SK-N-SH treated with all-trans-retinoic acid at 6 μM for 48 hours (cell line): ENCODE measurements around the gene TRIM58.

Source experiments
- ARNTL ChIP-seq: fragments of 450-650 bp; formaldehyde crosslinking; IDR thresholded peaks from 2 replicates; pipeline ENCODE4 v1.5.0; 2020; ENCODE audit warnings: low read depth, mild to moderate bottlenecking, moderate library complexity, borderline replicate concordance
- BACH2 ChIP-seq: fragments of 250-450 bp; sonication (Bioruptor Pico); IDR thresholded peaks from 2 replicates; pipeline ENCODE4 v1.9.0; 2021; ENCODE audit warnings: mild to moderate bottlenecking, borderline replicate concordance
- CREB5 ChIP-seq: fragments of 250-450 bp; sonication (Bioruptor Pico); IDR thresholded peaks from 2 replicates; pipeline ENCODE4 v1.5.1; 2020; ENCODE audit warnings: low read depth, mild to moderate bottlenecking, moderate library complexity
- CSRNP3 ChIP-seq: fragments of 250-450 bp; sonication (Bioruptor Pico); IDR thresholded peaks from 2 replicates; pipeline ENCODE4 v1.5.1; 2021; ENCODE audit warnings: mild to moderate bottlenecking, moderate library complexity
- GLIS3 ChIP-seq: fragments of 250-450 bp; sonication (Bioruptor Pico); IDR thresholded peaks from 2 replicates; pipeline ENCODE4 v1.5.0; 2020; ENCODE audit warnings: mild to moderate bottlenecking, moderate library complexity
- PATZ1 ChIP-seq: fragments of 250-450 bp; sonication (Bioruptor Pico); IDR thresholded peaks from 2 replicates; pipeline ENCODE4 v1.8.0; 2020; ENCODE audit warnings: mild to moderate bottlenecking, moderate library complexity, borderline replicate concordance
- POU6F1 ChIP-seq: fragments of 250-450 bp; sonication (Bioruptor Pico); IDR thresholded peaks from 2 replicates; pipeline ENCODE4 v1.8.0; 2021; ENCODE audit warnings: low read depth, mild to moderate bottlenecking, moderate library complexity, borderline replicate concordance
- PPARA ChIP-seq: fragments of 250-450 bp; sonication (Bioruptor Pico); IDR thresholded peaks from 2 replicates; pipeline ENCODE4 v1.5.0; 2020; ENCODE audit warnings: mild to moderate bottlenecking, borderline replicate concordance
- TCF4 ChIP-seq: fragments of 250-450 bp; sonication (Bioruptor Pico); IDR thresholded peaks from 2 replicates; pipeline ENCODE4 v1.8.0; 2021; ENCODE audit warnings: mild to moderate bottlenecking, moderate library complexity, borderline replicate concordance
- TOX ChIP-seq: fragments of 250-450 bp; sonication (Bioruptor Pico); IDR thresholded peaks from 2 replicates; pipeline ENCODE4 v1.8.0; 2021; ENCODE audit warnings: mild to moderate bottlenecking, moderate library complexity, borderline replicate concordance
- ZC3H10 ChIP-seq: fragments of 250-450 bp; sonication (Bioruptor Pico); IDR thresholded peaks from 2 replicates; pipeline ENCODE4 v1.5.1; 2021; ENCODE audit warnings: mild to moderate bottlenecking, moderate library complexity
- ZFP3 ChIP-seq: fragments of 250-450 bp; sonication (Bioruptor Pico); IDR thresholded peaks from 2 replicates; pipeline ENCODE4 v1.5.0; 2020; ENCODE audit warnings: mild to moderate bottlenecking, moderate library complexity
- ZFP30 ChIP-seq: fragments of 450-650 bp; formaldehyde crosslinking; IDR thresholded peaks from 2 replicates; pipeline ENCODE4 v1.5.0; 2022; ENCODE audit warnings: mild to moderate bottlenecking, moderate library complexity
- ZNF70 ChIP-seq: fragments of 450-650 bp; formaldehyde crosslinking; IDR thresholded peaks from 2 replicates; pipeline ENCODE4 v1.5.0; 2020; ENCODE audit warnings: mild to moderate bottlenecking, moderate library complexity

- TF ChIP-seq ZC3H10 (CRISPR knock-in tag) (no peak), CSRNP3 (CRISPR knock-in tag) (no peak), BACH2 (CRISPR knock-in tag) (no peak), PPARA (CRISPR knock-in tag) (no peak), ZFP3 (CRISPR knock-in tag) (no peak), ZFP30 (CRISPR knock-in tag) (no peak), CREB5 (no peak), POU6F1 (CRISPR knock-in tag) (no peak), PATZ1 (CRISPR knock-in tag) (no peak), GLIS3 (no peak), TOX (no peak), ARNTL (CRISPR knock-in tag) (no peak), ZNF70 (CRISPR knock-in tag) (no peak), TCF4 (CRISPR knock-in tag) (no peak)
Measured at GRCh38 chr1:247904122-247904521, 47.1 kb downstream of the TRIM58 start.
